ENCODE data around the gene ZNF45. TPM values are rescaled to one million over a fixed set of nuclear protein-coding genes. Genes with fewer than 3 reads are reported as not detected.
A peak's percentile ranks its signal among the peaks of the same experiment; 100 is the strongest.

Gene ZNF45
- total and polyA plus RNA-seq, 2 donors from 2014 or later = 4.8 to 16.1 TPM

GRCh38 chr19:43901395-43902390 is 33.4 kb downstream of the ZNF45 start:
- TF ChIP-seq CTCF (IDR thresholded peaks at IDR 0.05; ENCODE audit: borderline replicate concordance, extremely low read depth, insufficient read depth) = no peak
- FAIRE-seq = no peak
- peaks cover 0 to 8% (median 0%) of the 10 kb centered on the region in 3 donors for H3K4me1 ChIP-seq (ENCODE audit: control insufficient read depth in 2 of 3, insufficient read depth in 2 of 3, low read depth in 1 of 3, low read length in 3 of 3)
- no peak overlapping the region for H3K27ac ChIP-seq (ENCODE audit: low read depth in 2 of 2, low read length in 2 of 2)
- intact Hi-C loops (cut with DNase I) = no loop called here
- peak overlapping the region in 2 of 3 donors; percentile 48 to 95 for H3K9ac ChIP-seq (ENCODE audit: low read length in 3 of 3)
- peaks cover 0 to 49% (median 3%) of the 10 kb centered on the region in 3 donors for H3K9me3 ChIP-seq (ENCODE audit: control insufficient read depth in 2 of 3, insufficient read depth in 1 of 3, low read length in 3 of 3)
- no peaks in the 10 kb centered on the region for H3K36me3 ChIP-seq (ENCODE audit: control insufficient read depth in 2 of 3, insufficient read depth in 3 of 3, low read length in 3 of 3)
- DNase-seq = peak; percentile 83 to 94 (median 90)
- H3K4me3 ChIP-seq (ENCODE audit: low read length in 3 of 3) = peak overlapping the region; percentile 81 to 98 (median 97)
- no peaks in the 10 kb centered on the region for H3K27me3 ChIP-seq (ENCODE audit: control insufficient read depth, insufficient read depth, low read length)

- H3K9ac ChIP-seq (ENCODE audit: low read length in 3 of 3) = no peak overlapping the region
- H3K27me3 ChIP-seq (ENCODE audit: control insufficient read depth, insufficient read depth, low read length) = no peaks in the 10 kb centered on the region
- no peak overlapping the region for H3K27ac ChIP-seq (ENCODE audit: low read depth in 2 of 2, low read length in 2 of 2)
- H3K4me3 ChIP-seq (ENCODE audit: low read length in 3 of 3) = no peak overlapping the region
- FAIRE-seq (no peak), DNase-seq (no peak)
- intact Hi-C loops (cut with DNase I) = no loop called here
- H3K4me1 ChIP-seq (ENCODE audit: control insufficient read depth in 2 of 3, insufficient read depth in 2 of 3, low read depth in 1 of 3, low read length in 3 of 3) = no peaks in the 10 kb centered on the region
- H3K36me3 ChIP-seq (ENCODE audit: control insufficient read depth in 2 of 3, insufficient read depth in 3 of 3, low read length in 3 of 3) = no peaks in the 10 kb centered on the region
- TF ChIP-seq CTCF (IDR thresholded peaks at IDR 0.05; ENCODE audit: borderline replicate concordance, extremely low read depth, insufficient read depth) = no peak
- peaks cover 0 to 45% (median 2%) of the 10 kb centered on the region in 3 donors for H3K9me3 ChIP-seq (ENCODE audit: control insufficient read depth in 2 of 3, insufficient read depth in 1 of 3, low read length in 3 of 3)
Measured at GRCh38 chr19:43895727-43896308, 39.3 kb downstream of the ZNF45 start.

- Histone ChIP-seq H3K27ac (ENCODE audit: low read depth in 2 of 2, low read length in 2 of 2) (no peak within 1 kb of the TSS), H3K4me3 (ENCODE audit: low read length in 3 of 3) (peak within 1 kb of the TSS in 1 of 3 donors; percentile 3), H3K27me3 (ENCODE audit: control insufficient read depth, insufficient read depth, low read length) (no peaks in the 10 kb centered on the region), H3K9me3 (ENCODE audit: control insufficient read depth in 2 of 3, insufficient read depth in 1 of 3, low read length in 3 of 3) (peaks cover 3 to 62% (median 37%) of the 10 kb centered on the region in 3 donors), H3K9ac (ENCODE audit: low read length in 3 of 3) (no peak within 1 kb of the TSS), H3K36me3 (ENCODE audit: control insufficient read depth in 2 of 3, insufficient read depth in 3 of 3, low read length in 3 of 3) (peaks cover 0 to 4% (median 0%) of the 10 kb centered on the region in 3 donors), H3K4me1 (ENCODE audit: control insufficient read depth in 2 of 3, insufficient read depth in 2 of 3, low read depth in 1 of 3, low read length in 3 of 3) (no peaks in the 10 kb centered on the region)
- TF ChIP-seq CTCF (IDR thresholded peaks at IDR 0.05; ENCODE audit: borderline replicate concordance, extremely low read depth, insufficient read depth) = no peak
- intact Hi-C loops (cut with DNase I) = no loop called here
- no peak for FAIRE-seq
- DNase-seq = no peak
Measured at GRCh38 chr19:43883864-43884263, 51.2 kb downstream of the ZNF45 start, which contains the start of gene ZNF404. Gene ZNF404 (minus strand): TSS chr19:43883964.

All from kidney (tissue), 14 donors.